A549 (cell line): ENCODE data around the gene ACAD11.

Experiments used
- CEBPB ChIP-seq, 2 experiments: fragments of >200 bp in 1 of 2; sonication (Bioruptor Twin) in 1 of 2; formaldehyde crosslinking in 1 of 2; IDR thresholded peaks; 2 replicates each; pipeline ENCODE4 v1.6.1; 2012 to 2016
- CHD2 ChIP-seq: fragments of 150-350 bp; IDR thresholded peaks from 2 replicates; pipeline ENCODE4 v1.6.1; 2014; ENCODE audit warnings: low read length; ENCODE audit not compliant: partially characterized antibody
- HOXA7 ChIP-seq: fragments of 250-450 bp; sonication (Bioruptor Pico); IDR thresholded peaks from 2 replicates; pipeline ENCODE4 v1.5.0; 2020; ENCODE audit warnings: mild to moderate bottlenecking, moderate library complexity
- KDM5A ChIP-seq: fragments of 200-600 bp; sonication (generic); IDR thresholded peaks from 2 replicates; pipeline ENCODE4 v1.6.1; 2016; ENCODE audit warnings: antibody characterized with exemption, mild to moderate bottlenecking
- NPAS2 ChIP-seq: fragments of 250-450 bp; sonication (Bioruptor Pico); IDR thresholded peaks from 2 replicates; pipeline ENCODE4 v1.8.0; 2022; ENCODE audit warnings: mild to moderate bottlenecking, moderate library complexity, borderline replicate concordance
- POLR2A ChIP-seq: IDR thresholded peaks from 2 replicates; pipeline ENCODE4 v1.6.1; 2012; ENCODE audit warnings: mild to moderate bottlenecking, low read length
- RFX5 ChIP-seq: fragments of 450-650 bp; IDR thresholded peaks from 2 replicates; pipeline ENCODE4 v1.7.1; 2014; ENCODE audit warnings: antibody characterized with exemption, mild to moderate bottlenecking, moderate library complexity
- TF ChIP-seq, protein P1 (sequence below): fragments of 450-650 bp; IDR thresholded peaks from 2 replicates; pipeline ENCODE4 v1.6.1; 2014; ENCODE audit warnings: antibody characterized with exemption
- TF ChIP-seq, protein P2 (sequence below): IDR thresholded peaks from 2 replicates; pipeline ENCODE4 v1.6.1; 2012
- TF ChIP-seq, protein P3 (sequence below): fragments of >200 bp; sonication (Bioruptor Twin); formaldehyde crosslinking; IDR thresholded peaks from 3 replicates; pipeline ENCODE4 v1.5.1; 2016
- TF ChIP-seq, protein P4 (sequence below): fragments of 200-600 bp; sonication (generic); IDR thresholded peaks from 2 replicates; pipeline ENCODE4 v1.6.1; 2016; ENCODE audit warnings: antibody characterized with exemption, mild to moderate bottlenecking, moderate library complexity

DNA sequence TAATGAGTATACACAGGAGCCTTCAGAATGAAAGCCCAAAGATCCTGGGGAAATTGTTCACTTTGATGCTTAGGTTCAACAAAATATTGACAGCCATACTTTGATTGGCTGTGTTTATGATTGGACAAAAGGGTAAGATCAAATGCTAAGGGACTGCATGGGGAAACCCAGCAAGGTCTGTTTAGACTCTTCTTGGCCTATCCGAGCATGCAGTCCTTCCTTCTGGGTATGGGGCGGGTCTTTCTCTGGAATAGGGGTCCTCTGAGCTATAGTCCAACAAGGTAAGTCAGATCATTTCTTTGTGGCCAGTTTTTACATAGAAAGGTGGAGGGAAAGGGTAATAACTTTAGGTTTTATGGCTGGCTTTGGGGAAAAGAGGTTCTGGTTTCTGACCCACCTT, 115.5 kb downstream of the ACAD11 start:
- TF ChIP-seq HOXA7 (CRISPR knock-in tag) (no peak), KDM5A (no peak), NPAS2 (CRISPR knock-in tag) (no peak), RFX5 (no peak), POLR2A (no peak), CHD2 (no peak), CEBPB (IDR thresholded peaks at IDR 0.05) (no peak)
- TF ChIP-seq, protein P1, sequence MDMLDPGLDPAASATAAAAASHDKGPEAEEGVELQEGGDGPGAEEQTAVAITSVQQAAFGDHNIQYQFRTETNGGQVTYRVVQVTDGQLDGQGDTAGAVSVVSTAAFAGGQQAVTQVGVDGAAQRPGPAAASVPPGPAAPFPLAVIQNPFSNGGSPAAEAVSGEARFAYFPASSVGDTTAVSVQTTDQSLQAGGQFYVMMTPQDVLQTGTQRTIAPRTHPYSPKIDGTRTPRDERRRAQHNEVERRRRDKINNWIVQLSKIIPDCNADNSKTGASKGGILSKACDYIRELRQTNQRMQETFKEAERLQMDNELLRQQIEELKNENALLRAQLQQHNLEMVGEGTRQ: no peak
- TF ChIP-seq, protein P2, sequence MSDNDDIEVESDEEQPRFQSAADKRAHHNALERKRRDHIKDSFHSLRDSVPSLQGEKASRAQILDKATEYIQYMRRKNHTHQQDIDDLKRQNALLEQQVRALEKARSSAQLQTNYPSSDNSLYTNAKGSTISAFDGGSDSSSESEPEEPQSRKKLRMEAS: no peak
- TF ChIP-seq, protein P3, sequence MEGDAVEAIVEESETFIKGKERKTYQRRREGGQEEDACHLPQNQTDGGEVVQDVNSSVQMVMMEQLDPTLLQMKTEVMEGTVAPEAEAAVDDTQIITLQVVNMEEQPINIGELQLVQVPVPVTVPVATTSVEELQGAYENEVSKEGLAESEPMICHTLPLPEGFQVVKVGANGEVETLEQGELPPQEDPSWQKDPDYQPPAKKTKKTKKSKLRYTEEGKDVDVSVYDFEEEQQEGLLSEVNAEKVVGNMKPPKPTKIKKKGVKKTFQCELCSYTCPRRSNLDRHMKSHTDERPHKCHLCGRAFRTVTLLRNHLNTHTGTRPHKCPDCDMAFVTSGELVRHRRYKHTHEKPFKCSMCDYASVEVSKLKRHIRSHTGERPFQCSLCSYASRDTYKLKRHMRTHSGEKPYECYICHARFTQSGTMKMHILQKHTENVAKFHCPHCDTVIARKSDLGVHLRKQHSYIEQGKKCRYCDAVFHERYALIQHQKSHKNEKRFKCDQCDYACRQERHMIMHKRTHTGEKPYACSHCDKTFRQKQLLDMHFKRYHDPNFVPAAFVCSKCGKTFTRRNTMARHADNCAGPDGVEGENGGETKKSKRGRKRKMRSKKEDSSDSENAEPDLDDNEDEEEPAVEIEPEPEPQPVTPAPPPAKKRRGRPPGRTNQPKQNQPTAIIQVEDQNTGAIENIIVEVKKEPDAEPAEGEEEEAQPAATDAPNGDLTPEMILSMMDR: no peak
- TF ChIP-seq, protein P4, sequence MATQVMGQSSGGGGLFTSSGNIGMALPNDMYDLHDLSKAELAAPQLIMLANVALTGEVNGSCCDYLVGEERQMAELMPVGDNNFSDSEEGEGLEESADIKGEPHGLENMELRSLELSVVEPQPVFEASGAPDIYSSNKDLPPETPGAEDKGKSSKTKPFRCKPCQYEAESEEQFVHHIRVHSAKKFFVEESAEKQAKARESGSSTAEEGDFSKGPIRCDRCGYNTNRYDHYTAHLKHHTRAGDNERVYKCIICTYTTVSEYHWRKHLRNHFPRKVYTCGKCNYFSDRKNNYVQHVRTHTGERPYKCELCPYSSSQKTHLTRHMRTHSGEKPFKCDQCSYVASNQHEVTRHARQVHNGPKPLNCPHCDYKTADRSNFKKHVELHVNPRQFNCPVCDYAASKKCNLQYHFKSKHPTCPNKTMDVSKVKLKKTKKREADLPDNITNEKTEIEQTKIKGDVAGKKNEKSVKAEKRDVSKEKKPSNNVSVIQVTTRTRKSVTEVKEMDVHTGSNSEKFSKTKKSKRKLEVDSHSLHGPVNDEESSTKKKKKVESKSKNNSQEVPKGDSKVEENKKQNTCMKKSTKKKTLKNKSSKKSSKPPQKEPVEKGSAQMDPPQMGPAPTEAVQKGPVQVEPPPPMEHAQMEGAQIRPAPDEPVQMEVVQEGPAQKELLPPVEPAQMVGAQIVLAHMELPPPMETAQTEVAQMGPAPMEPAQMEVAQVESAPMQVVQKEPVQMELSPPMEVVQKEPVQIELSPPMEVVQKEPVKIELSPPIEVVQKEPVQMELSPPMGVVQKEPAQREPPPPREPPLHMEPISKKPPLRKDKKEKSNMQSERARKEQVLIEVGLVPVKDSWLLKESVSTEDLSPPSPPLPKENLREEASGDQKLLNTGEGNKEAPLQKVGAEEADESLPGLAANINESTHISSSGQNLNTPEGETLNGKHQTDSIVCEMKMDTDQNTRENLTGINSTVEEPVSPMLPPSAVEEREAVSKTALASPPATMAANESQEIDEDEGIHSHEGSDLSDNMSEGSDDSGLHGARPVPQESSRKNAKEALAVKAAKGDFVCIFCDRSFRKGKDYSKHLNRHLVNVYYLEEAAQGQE: no peak
